Measurements from ENCODE around the gene RNASE1.

The RNASE1 gene

GRCh38 chr14:20802341-20803084 is at the start of gene RNASE1:
Gene RNASE1 (minus strand): TSS chr14:20802844. CDS start chr14:20802068, 776 bp downstream.
- no peaks in the 10 kb centered on the region for H3K36me3 ChIP-seq (replicated peaks)
- H3K27ac ChIP-seq = no peak within 1 kb of the TSS
- TF ChIP-seq, protein P1, sequence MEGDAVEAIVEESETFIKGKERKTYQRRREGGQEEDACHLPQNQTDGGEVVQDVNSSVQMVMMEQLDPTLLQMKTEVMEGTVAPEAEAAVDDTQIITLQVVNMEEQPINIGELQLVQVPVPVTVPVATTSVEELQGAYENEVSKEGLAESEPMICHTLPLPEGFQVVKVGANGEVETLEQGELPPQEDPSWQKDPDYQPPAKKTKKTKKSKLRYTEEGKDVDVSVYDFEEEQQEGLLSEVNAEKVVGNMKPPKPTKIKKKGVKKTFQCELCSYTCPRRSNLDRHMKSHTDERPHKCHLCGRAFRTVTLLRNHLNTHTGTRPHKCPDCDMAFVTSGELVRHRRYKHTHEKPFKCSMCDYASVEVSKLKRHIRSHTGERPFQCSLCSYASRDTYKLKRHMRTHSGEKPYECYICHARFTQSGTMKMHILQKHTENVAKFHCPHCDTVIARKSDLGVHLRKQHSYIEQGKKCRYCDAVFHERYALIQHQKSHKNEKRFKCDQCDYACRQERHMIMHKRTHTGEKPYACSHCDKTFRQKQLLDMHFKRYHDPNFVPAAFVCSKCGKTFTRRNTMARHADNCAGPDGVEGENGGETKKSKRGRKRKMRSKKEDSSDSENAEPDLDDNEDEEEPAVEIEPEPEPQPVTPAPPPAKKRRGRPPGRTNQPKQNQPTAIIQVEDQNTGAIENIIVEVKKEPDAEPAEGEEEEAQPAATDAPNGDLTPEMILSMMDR (IDR thresholded peaks at IDR 0.05; ENCODE audit: low read depth, low read length, missing control alignments) = no peak
- in situ Hi-C loops (cut with HindIII; ENCODE audit: low pct_ligation_motif_present, low sequenced_read_pairs) = no loop called here
- no peak for DNase-seq
- H3K27me3 ChIP-seq (replicated peaks) = no peaks in the 10 kb centered on the region
- no peak within 1 kb of the TSS for H3K4me3 ChIP-seq (ENCODE audit: low read depth, low read length)

GRCh38 chr14:20848955-20849570 is 46.4 kb upstream of the RNASE1 start:
- no peak for DNase-seq
- no peak overlapping the region for H3K4me3 ChIP-seq (ENCODE audit: low read depth, low read length)
- no peaks in the 10 kb centered on the region for H3K27me3 ChIP-seq (replicated peaks)
- in situ Hi-C loops (cut with HindIII; ENCODE audit: low pct_ligation_motif_present, low sequenced_read_pairs) = no loop called here
- H3K27ac ChIP-seq = no peak overlapping the region
- H3K36me3 ChIP-seq (replicated peaks) = no peaks in the 10 kb centered on the region
- TF ChIP-seq, protein P1 (IDR thresholded peaks at IDR 0.05; ENCODE audit: low read depth, low read length, missing control alignments) = no peak

- peak; percentile 39 for DNase-seq
- in situ Hi-C loops (cut with HindIII; ENCODE audit: low pct_ligation_motif_present, low sequenced_read_pairs) = no loop called here
- Histone ChIP-seq H3K36me3 (replicated peaks) (no peaks in the 10 kb centered on the region), H3K27ac (no peak overlapping the region), H3K4me3 (ENCODE audit: low read depth, low read length) (no peak overlapping the region), H3K27me3 (replicated peaks) (no peaks in the 10 kb centered on the region)
- TF ChIP-seq, protein P1 (IDR thresholded peaks at IDR 0.05; ENCODE audit: low read depth, low read length, missing control alignments) = no peak
Measured at GRCh38 chr14:20848316-20848954, 45.8 kb upstream of the RNASE1 start.

GRCh38 chr14:20846560-20846959 is 43.9 kb upstream of the RNASE1 start:
- Histone ChIP-seq H3K36me3 (replicated peaks) (no peaks in the 10 kb centered on the region), H3K4me3 (ENCODE audit: low read depth, low read length) (no peak overlapping the region), H3K27me3 (replicated peaks) (no peaks in the 10 kb centered on the region), H3K27ac (no peak overlapping the region)
- no peak for DNase-seq
- in situ Hi-C loops (cut with HindIII; ENCODE audit: low pct_ligation_motif_present, low sequenced_read_pairs) = no loop called here
- TF ChIP-seq, protein P1 (IDR thresholded peaks at IDR 0.05; ENCODE audit: low read depth, low read length, missing control alignments) = no peak

DNA sequence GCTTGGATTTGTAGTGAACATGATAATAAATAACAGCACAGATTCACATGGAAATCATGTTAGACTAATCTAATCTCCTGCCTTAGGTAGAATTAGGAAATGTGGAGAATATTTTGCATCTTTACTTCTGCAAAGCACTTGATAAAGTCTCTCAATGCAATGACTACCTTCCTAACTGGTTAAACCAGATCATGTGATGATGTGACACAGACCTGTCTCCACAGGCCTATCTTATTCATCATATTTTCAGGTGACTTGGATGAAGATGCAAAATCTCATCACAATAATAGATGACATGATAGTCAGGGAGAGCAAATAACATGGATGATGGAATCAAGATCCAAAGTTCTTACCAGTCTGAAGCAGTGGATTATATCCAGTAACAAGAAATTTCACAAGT is 38.5 kb upstream of the RNASE1 start:
- Histone ChIP-seq H3K36me3 (replicated peaks) (no peaks in the 10 kb centered on the region), H3K4me3 (ENCODE audit: low read depth, low read length) (no peak overlapping the region), H3K27me3 (replicated peaks) (no peaks in the 10 kb centered on the region), H3K27ac (no peak overlapping the region)
- in situ Hi-C loops (cut with HindIII; ENCODE audit: low pct_ligation_motif_present, low sequenced_read_pairs) = no loop called here
- DNase-seq = no peak
- TF ChIP-seq, protein P1 (IDR thresholded peaks at IDR 0.05; ENCODE audit: low read depth, low read length, missing control alignments) = no peak

Data from brain microvascular endothelial cell (primary cell).